ENCODE measurements around the gene RBM3. TPM values are rescaled to one million over a fixed set of nuclear protein-coding genes. Genes with fewer than 3 reads are reported as not detected.
"Not testable (repeated sequence)": the region's sequence is repeated elsewhere in the genome, so short reads cannot be mapped to it uniquely, and the experiment has no call there.

RBM3 gene
- total RNA-seq (2014; rRNA removed; shearing (Covaris generic)) = 154 and 175 TPM in 2 replicates

DNA sequence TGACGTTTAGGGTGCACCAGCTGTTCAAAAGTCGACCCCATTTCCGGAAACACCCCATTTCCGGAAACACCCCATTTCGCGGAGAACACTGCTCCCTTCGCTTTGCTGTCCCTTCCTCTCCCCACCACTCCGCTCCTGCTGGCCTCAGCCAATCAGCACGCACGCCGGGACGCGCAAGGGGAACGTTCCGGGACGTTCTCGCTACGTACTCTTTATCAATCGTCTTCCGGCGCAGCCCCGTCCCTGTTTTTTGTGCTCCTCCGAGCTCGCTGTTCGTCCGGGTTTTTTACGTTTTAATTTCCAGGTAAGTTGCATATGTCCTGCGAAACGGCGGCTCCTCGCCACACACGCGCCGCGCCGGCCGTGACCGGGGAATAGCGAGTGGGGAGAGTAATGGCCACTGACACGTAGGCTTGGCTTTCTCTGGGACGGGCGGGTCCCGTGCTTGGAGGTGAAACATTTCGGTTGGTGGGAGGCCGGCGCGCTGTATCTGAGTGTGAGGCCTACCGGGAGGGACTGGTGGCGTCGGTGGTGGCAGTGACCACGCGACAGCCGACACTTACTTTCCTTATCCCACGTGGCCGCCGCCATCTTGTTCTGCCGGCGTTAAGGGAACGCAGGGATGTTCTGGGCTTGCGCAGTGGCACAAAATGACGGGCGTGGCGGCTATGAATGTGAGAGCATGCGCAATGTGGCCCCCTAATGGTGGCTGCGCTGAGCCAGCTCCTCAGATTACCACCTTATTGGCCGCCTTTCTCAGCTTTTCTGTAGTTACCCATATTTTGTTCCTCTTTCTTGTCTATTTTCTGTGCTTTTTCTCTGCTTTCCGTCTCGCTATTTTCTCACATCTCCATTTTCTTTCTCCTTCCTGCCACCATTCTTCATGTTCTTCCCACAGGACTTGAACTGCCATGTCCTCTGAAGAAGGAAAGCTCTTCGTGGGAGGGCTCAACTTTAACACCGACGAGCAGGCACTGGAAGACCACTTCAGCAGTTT is at the start of gene RBM3:
Gene RBM3 (plus strand): TSS at position 215 of the 997 bp plus-strand sequence. CDS start 697 bp downstream, at position 912.
- peak; percentile 94 for DNase-seq (ENCODE audit: low spot score)

DNA sequence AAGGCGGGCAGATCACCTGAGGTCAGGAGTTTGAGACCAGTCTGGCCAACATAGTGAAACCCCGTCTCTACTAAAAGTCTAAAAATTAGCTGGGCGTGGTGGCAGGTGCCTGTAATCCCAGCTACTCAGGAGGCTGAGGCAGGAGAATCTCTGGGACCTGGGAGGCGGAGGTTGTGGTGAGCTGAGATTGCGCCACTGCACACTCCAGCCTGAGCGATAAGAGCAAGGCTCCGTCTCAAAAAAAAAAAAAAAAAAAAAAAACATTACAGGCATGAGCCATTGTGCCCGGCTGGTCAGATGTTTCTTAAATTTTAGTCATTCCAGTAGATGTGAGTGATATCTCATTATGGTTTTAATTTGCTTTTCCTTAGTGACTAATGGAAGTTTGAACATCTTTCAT is 48.4 kb upstream of the RBM3 start:
- not testable (repeated sequence) for DNase-seq (ENCODE audit: low spot score)

DNA sequence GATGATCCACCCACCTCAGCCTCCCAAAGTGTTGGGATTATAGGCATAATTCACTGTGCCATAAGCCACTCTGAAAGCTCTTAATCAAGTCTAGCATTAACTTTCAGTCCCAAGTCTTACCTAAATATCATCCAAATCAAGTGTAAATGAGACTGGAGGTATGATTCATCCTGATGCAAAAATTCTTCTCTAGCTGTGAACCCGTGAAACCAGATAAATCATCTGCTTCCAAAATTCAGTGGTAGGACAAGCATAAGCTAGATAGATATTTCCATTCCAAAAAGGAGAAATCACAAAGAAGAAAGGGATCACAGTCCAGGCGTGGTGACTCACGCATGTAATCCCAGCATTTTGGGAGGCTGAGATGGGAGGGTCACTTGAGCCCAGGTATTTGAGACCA is 43.5 kb upstream of the RBM3 start:
- no peak for DNase-seq (ENCODE audit: low spot score)

DNA sequence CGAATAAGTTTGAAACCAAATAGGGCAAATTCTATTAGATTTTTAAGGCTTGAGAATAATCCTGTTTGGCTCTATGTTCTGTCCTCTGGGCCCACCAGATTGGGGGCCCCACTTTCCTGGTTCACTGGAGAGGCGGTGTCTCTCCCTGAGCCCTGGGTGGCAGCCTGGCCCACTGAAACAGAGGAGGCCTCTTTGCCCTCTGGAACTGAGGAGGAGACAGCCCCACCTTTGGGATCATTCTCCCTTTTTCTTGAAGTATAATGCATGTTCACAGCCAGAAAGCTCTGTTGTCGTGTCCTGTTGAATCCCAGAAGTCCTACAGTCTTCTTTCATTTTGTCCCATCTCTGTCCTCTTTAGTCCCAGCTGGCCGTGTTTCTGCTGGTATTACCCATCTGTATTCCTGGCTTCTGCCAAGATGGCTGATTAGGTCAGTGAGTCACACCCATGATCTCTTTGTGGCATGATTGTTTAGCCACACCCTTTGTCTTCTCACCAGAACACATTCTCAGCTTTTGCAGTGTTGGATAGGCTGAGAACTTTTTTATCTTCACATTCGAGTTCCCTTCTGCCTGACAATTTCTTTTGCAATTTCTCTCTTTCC is 42.8 kb upstream of the RBM3 start:
- peak; percentile 76 for DNase-seq (ENCODE audit: low spot score)

DNA sequence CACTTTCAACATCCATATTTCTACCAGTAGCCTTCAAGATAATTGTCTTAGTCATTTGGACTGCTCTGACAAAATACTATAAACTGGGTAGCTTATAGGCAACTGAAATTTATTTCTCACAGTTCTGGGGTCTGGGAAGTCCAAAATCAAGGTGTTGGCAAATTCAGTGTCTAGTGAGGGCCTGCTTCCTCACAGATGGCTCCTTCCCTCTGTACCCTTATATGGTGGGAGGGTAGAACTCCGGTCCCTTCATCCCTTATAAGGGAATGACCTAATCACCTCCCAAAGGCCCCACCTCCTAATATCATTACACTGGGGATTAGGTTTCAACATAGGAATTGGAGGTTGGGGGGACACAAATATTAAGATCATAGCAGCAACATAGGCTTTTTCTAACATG is 42.1 kb upstream of the RBM3 start:
- no peak for DNase-seq (ENCODE audit: low spot score)

DNA sequence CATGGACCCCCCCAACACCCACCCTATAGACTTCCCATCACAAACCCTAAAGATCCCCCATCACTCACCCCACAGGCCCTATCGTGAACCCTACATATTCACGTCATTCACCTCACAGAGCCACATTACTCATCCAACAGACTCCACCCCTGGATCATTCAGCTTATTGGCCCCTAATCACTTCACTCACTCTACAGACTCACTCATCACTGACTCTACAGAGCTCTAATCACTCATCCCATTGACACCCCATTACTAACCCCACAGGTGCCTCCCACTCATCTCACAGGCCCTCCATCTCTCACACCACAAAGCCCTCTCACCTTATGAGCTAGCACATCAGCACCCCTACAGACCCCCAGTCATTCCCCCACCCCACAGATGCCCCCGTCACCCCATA is 41.1 kb upstream of the RBM3 start:
- DNase-seq (ENCODE audit: low spot score) = no peak

DNA sequence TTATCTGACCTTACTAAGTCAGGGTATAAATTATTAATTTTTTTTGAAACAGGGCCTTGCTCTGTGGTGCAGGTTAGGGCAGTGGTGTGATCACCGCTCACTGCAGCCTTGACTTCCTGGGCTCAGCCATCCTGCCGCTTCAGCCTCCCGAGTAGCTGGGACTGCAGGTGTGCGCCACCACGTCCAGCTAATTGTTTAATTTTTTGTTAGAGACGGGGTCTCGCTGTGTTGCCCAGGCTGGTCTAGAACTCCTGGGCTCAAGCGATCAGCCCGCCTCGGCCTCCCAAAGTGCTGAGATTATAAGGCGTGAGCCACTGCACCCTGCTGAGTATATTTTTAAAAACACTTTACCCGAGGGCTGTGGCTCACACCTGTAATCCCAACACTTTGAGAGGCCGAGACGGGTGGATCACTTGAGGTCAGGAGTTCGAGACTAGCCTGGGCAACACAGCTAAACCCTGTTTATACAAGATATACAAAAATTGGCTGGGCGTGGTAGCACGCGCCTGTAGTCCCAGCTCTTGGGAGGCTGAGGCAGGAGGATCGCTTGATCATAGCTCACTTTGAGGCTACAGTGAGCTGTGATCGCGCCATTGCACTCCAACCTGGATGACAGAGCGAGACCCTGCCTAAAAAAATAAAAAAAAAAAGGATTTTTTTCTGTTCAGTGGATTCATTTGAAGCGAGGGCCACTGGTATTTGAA is 35.5 kb upstream of the RBM3 start:
- DNase-seq (ENCODE audit: low spot score) = no peak

DNA sequence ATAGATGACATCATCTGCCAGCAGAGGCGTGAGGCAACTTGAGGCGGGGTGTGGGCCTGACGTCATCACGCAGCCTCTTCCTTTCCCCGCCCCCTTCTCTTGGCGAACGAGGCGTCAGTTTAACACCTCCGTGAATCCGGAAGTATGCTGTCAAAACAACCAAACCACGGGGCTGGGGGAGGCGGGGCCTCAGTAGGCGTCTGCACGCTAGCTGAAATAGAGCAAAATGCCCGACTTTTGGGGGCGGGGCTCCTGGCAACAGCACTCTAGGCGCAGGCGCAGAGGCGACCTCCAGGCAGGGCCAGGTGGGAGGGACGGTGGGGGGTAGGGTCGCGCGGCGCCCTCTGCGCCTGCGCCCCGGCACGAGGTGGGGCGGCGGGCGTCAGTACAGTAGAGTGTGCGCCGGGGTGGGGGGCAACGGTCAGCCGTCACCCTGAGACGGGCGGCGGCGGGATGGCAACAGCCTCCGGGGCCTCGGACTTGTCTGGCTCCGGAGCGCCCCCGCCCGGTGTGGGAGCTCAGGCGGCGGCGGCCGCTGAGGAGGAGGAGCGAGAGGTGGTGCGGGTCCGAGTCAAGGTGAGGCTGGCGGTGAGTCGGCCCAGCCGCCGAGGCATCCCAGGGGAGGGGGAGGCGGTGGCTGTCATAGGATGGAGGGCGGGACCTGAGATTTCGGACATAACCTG is 34.8 kb upstream of the RBM3 start, which contains the start of gene TBC1D25:
Gene TBC1D25 (plus strand): TSS at position 370 of the 683 bp plus-strand sequence. CDS start 84 bp downstream, at position 454.
- peak; percentile 95 for DNase-seq (ENCODE audit: low spot score)

DNA sequence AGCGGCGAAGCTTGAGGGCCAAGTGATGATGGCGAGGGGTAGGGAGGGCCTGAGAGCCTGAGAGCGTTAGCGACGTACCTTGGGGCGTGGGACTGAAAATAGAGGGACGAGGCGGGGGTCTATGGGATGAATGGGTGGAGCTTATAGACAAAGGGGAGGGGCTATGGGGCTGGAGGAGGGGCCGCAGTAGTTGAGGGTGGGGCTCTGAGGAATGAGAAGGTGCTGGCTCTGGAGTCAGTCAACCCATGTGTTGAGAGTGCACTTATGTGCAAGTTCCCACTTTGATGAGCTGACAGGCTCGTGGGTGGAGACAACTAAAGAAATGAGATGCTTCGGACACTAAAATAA is 34.3 kb upstream of the RBM3 start:
- no peak for DNase-seq (ENCODE audit: low spot score)

DNA sequence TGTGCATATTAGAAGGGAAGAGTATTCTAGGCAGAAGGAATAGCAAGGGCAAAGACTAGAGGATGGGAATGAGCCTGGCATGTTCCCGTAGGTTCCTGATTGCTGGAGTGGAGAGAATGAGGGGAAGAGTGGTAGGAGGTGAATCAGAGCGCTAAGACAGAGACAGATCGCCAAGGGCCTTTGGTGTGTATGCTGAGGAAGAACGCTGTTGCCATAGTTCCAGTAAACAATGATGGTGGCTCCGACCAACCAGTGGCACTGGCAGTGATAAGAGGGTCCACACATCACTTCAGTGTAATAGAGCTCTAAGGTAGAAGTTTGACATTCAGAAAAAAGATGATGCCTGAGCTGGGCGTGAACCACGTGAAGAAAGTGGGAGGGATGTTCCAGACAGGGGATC is 33.8 kb upstream of the RBM3 start:
- no peak for DNase-seq (ENCODE audit: low spot score)

DNA sequence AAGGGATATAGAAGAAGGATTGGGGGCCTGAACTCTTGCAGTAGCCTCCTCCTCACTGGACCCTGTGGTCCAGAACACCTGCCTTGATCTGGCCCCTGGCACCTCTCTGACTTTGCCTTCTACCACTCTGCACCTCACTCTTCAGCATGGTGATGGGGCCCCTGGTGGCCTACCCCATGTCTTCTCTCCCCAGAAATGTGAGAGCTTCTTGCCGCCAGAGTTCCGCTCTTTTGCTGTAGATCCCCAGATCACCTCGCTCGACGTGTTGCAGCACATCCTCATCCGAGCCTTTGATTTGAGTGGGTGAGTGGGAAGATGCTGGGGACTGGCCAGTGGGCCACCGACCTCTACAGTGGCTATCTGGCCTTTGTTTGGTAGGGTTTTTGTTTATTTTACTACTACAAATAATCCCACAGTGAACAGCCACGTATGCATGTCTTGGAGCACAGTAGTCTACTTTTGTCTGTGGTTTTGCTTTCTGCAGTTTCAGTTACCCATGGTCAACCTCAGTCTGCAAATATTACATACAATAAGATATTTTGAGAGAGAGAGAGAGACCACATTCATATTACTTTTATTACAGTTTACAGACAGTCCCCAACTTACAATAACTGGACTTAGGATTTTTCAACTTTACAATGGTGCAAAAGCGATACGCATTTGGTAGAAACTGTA is 33.0 kb upstream of the RBM3 start:
- DNase-seq (ENCODE audit: low spot score) = no peak

DNA sequence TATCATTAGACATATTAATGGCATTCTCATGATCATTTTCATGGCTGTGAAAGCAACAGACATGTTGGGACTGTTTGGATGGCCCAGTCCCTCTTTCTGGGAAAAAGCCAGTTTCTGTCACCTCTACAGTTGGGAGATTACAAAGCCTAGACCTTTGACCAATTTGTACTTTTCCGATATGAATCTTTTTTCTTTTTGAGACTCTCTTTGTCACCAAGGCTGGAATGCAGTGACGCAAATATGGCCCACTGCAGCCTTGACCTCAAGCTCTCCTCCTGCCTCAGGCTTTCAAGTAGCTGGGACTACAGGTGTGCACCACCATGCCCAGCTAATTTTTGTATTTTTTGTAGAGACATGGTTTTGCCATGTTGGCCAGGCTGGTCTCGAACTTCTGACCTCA is 25.4 kb upstream of the RBM3 start:
- DNase-seq (ENCODE audit: low spot score) = no peak

DNA sequence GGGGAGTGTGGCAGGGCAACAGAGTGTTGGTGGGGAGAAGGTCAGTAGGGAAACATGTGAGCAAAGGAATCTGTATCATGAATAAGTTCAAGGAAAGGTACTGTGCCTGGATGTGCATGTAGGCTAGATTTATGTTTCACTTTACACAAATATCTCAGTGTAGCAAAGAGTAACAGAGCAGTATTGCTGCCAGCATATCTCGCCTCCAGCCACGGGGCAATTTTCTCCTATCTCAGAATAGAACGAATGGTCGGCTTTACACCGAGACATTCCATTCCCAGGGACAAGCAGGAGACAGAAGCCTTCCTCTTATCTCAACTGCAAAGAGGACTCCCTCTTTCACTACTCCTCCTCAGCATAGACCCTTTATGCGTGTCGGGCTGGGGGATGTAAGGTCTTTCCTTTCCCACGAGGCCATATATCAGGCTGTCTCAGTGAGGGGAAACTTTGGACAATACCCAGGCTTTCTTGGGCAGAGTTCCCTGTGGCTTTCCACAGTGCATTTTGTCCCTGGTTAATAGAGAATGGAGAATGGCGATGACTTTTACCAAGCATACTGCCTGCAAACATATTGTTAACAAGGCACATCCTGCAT is 18.5 kb upstream of the RBM3 start:
- not testable (repeated sequence) for DNase-seq (ENCODE audit: low spot score)

DNA sequence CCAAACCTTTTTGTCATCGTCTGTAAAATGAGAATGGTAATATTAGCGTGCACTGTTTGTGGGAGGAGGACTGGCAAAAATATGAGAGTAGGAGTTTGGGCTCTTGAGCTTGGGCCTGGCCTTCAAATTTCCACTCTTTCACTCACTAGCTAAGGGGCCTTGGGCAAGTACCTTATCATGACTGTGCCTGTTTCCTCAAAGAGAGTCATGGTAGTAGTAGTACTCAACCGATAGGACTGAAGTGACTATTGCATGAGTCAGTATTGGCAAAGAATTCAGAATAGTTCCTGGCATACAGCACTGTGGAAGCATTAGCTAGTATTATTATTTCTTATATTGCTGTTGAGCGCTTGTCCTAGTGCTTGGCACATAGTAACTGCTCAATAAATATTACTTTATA is 16.0 kb upstream of the RBM3 start:
- DNase-seq (ENCODE audit: low spot score) = no peak

DNA sequence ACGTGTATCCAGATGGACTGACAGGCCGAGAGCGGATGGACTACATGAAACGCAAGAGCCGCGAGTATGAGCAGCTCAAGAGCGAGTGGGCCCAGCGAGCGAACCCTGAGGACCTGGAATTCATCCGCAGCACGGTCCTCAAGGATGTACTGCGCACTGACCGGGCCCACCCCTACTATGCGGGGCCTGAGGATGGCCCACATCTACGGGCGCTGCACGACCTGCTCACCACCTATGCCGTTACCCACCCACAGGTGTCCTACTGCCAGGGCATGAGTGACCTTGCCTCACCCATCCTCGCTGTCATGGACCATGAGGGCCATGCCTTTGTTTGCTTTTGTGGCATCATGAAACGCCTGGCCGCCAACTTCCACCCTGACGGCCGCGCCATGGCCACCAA is 14.6 kb upstream of the RBM3 start:
- no peak for DNase-seq (ENCODE audit: low spot score)

DNA sequence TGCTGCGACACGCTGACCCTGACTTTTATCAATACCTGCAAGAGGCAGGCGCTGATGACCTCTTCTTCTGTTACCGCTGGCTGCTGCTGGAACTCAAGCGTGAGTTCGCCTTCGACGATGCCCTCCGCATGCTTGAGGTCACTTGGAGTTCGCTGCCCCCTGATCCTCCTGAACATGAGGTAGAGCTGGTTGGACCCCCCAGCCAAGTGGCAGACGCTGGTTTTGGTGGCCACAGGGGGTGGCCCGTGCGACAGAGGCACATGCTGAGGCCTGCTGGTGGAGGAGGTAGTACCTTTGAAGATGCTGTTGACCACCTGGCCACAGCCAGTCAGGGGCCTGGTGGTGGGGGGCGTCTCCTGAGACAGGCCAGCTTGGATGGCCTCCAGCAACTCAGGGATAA is 14.2 kb upstream of the RBM3 start:
- DNase-seq (ENCODE audit: low spot score) = no peak

DNA sequence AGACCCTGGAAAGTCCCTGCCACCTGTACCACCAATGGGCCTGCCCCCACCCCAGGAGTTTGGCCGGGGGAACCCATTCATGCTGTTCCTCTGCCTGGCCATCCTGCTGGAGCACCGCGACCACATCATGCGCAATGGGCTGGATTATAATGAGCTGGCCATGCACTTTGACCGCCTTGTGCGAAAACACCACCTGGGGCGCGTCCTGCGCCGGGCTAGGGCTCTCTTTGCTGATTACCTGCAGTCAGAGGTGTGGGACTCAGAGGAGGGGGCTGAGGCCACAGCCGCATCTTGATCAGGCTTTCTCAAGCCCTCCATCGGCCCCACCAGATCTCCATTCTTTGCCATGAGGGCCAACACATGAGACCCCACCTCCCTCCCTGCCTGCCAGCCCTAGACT is 13.6 kb upstream of the RBM3 start:
- no peak for DNase-seq (ENCODE audit: low spot score)

DNA sequence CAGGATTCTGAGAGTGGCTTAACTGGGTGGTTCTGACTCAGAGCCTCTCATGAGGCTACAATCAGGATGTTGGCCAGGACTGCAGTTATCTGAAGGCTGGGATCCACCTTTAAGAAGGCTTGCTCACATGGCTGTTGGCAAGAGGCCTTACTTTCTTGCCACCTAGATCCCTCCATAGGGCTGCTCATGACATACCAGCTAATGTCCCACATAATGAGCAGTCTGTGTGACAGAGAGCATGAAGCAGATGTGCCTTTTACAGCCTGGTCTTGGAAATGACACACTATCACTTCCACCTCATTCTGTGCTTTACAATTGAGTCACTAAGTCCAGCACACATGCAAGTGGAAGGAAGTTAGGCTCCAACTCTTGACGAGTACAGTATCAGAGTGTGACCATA is 4.3 kb upstream of the RBM3 start:
- DNase-seq (ENCODE audit: low spot score) = no peak

DNA sequence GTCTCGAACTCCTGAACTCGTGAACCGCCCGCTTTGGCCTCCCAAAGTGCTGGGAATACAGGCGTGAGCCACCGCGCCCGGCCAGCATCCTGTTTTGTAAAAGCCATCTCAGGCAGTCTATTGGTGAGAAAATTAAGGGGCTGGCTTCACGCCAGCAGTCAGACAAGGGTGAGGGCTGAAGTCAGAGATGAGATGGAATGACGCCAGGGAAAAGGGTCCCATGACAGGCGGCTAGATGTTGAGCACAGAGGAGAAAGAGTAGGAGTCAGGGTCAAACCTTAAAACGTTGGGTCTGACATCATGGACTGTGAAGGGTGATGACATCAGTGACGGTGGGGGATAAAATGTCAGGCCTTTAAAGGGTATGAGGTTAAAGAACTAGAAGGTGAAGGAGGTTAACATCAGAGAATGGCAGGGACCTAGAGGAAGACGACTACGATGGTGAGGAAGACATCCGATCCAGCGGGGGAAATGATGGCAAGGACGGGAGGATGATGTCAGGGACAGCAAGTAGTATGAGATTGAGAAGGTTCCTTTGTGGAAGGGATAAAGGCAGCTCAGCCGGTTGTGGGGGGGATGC is 504 bp upstream of the RBM3 start:
- DNase-seq (ENCODE audit: low spot score) = no peak

DNA sequence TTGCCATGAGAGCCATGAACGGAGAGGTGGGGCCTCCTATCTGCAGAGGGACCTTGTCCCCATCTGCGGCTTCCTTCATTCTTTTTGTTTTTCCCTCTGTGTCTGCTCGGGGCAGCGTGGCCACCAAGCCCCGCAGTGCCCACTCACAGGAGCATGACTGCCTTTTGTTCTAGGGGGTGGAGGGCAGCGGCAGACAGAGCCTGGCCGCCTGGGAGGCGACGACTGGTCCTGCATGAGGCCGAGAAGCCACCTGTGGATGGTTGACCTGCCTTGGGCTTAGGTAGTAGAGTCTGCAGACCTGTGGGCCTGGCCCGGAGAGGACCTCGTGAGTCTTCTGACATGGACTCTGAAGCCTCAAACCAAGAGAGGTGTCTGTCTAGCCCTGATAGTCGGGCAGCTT is 1.4 kb downstream of the RBM3 start:
- DNase-seq (ENCODE audit: low spot score) = no peak

DNA sequence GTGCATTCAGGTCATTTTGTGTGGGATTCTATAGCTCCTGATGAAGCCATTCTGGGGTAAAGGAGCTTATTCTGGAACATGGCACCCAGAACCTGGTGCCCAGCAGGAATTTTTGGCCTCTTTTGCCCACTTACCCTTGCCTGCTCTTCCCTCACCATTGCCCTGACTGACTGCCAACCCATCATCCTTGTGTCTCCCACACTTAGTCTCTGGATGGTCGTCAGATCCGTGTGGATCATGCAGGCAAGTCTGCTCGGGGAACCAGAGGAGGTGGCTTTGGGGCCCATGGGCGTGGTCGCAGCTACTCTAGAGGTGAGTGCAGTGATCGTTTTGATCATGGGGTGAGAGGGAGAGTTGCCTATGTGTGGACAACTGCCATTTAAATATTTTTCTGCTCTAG is 1.8 kb downstream of the RBM3 start:
- no peak for DNase-seq (ENCODE audit: low spot score)

All from H4 (cell line).